SK-N-SH (cell line): ENCODE data around the gene SERPIND1.

Experiments
- CHD2 ChIP-seq: fragments of 150-350 bp; IDR thresholded peaks from 2 replicates; pipeline ENCODE4 v1.6.1; 2018; ENCODE audit warnings: low read length; ENCODE audit not compliant: partially characterized antibody
- CTCF ChIP-seq: fragments of 200-600 bp; sonication (generic); IDR thresholded peaks from 2 replicates; pipeline ENCODE4 v1.6.1; 2017; ENCODE audit warnings: antibody characterized with exemption, mild to moderate bottlenecking, moderate library complexity
- EP300 ChIP-seq, 2 experiments: IDR thresholded peaks; 2 replicates each; pipeline versions ENCODE4 v1.4.0 to v1.6.1; 2012; ENCODE audit warnings: borderline replicate concordance in 1 of 2, low read depth in 1 of 2, low read length in 1 of 2
- EZH2phosphoT487 ChIP-seq: fragments of 200-600 bp; sonication (generic); IDR thresholded peaks from 2 replicates; pipeline ENCODE4 v1.6.1; 2017; ENCODE audit warnings: low read depth, mixed run types, mild to moderate bottlenecking, antibody characterized with exemption, moderate library complexity, borderline replicate concordance
- GABPA ChIP-seq: IDR thresholded peaks from 2 replicates; pipeline ENCODE4 v1.4.0; 2012; ENCODE audit warnings: low read depth, mild to moderate bottlenecking
- MXI1 ChIP-seq: IDR thresholded peaks from 2 replicates; pipeline ENCODE4 v1.6.1; 2012; ENCODE audit warnings: mild to moderate bottlenecking, low read depth, low read length, improper control_type of control experiment
- POLR2AphosphoS5 ChIP-seq: IDR thresholded peaks from 2 replicates; pipeline ENCODE4 v1.6.1; 2012; ENCODE audit warnings: low read depth, low read length
- RAD21 ChIP-seq: IDR thresholded peaks from 2 replicates; pipeline ENCODE4 v1.6.1; 2012; ENCODE audit warnings: mild to moderate bottlenecking, low read length
- SMC3 ChIP-seq: IDR thresholded peaks from 2 replicates; pipeline ENCODE4 v1.6.1; 2012; ENCODE audit warnings: low read depth, low read length, improper control_type of control experiment
- USF1 ChIP-seq: IDR thresholded peaks from 2 replicates; pipeline ENCODE4 v1.4.0; 2012; ENCODE audit warnings: low read depth, borderline replicate concordance
- YY1 ChIP-seq: IDR thresholded peaks from 2 replicates; pipeline ENCODE4 v1.4.0; 2012; ENCODE audit warnings: low read depth, mild to moderate bottlenecking
- TF ChIP-seq, protein P1 (sequence below): IDR thresholded peaks from 2 replicates; pipeline ENCODE4; 2012
- TF ChIP-seq, protein P2 (sequence below): IDR thresholded peaks from 2 replicates; pipeline ENCODE4 v1.4.0; 2012; ENCODE audit warnings: low read depth

DNA sequence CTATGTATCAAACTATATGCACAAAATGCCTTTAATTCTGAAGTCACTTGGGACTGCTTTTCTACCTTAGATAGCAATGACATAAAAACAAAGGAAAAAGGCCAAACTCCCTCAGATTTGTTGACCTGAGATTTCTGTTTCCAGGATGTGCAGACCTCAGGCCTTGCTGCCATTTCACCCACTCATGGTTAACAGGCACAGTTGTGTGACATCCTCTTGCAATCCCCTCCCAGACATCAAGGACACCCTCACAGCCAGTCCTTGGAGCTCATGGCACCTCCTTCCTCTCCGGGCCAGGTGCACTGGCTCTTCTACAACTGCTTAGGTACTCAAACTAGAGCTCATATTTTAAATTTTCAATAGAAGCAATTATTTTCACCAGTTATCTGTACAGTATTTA, 37.3 kb downstream of the SERPIND1 start:
- no peak for TF ChIP-seq EP300 (IDR thresholded peaks at IDR 0.05; ENCODE audit: borderline replicate concordance in 1 of 2, low read depth in 1 of 2, low read length in 1 of 2)
- TF ChIP-seq GABPA: no peak
- no peak for TF ChIP-seq CTCF
- TF ChIP-seq SMC3: no peak
- TF ChIP-seq MXI1: no peak
- no peak for TF ChIP-seq POLR2AphosphoS5
- no peak for TF ChIP-seq RAD21
- no peak for TF ChIP-seq CHD2
- no peak for TF ChIP-seq YY1
- TF ChIP-seq, protein P1, sequence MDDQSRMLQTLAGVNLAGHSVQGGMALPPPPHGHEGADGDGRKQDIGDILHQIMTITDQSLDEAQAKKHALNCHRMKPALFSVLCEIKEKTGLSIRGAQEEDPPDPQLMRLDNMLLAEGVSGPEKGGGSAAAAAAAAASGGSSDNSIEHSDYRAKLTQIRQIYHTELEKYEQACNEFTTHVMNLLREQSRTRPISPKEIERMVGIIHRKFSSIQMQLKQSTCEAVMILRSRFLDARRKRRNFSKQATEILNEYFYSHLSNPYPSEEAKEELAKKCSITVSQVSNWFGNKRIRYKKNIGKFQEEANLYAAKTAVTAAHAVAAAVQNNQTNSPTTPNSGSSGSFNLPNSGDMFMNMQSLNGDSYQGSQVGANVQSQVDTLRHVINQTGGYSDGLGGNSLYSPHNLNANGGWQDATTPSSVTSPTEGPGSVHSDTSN: no peak
- TF ChIP-seq, protein P2, sequence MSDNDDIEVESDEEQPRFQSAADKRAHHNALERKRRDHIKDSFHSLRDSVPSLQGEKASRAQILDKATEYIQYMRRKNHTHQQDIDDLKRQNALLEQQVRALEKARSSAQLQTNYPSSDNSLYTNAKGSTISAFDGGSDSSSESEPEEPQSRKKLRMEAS: no peak
- no peak for TF ChIP-seq EZH2phosphoT487
- TF ChIP-seq USF1: no peak
